Measurements from ENCODE around the gene PRRT2.
"Not testable (repeated sequence)": the region's sequence is repeated elsewhere in the genome, so short reads cannot be mapped to it uniquely, and the experiment has no call there.

Gene PRRT2

DNA sequence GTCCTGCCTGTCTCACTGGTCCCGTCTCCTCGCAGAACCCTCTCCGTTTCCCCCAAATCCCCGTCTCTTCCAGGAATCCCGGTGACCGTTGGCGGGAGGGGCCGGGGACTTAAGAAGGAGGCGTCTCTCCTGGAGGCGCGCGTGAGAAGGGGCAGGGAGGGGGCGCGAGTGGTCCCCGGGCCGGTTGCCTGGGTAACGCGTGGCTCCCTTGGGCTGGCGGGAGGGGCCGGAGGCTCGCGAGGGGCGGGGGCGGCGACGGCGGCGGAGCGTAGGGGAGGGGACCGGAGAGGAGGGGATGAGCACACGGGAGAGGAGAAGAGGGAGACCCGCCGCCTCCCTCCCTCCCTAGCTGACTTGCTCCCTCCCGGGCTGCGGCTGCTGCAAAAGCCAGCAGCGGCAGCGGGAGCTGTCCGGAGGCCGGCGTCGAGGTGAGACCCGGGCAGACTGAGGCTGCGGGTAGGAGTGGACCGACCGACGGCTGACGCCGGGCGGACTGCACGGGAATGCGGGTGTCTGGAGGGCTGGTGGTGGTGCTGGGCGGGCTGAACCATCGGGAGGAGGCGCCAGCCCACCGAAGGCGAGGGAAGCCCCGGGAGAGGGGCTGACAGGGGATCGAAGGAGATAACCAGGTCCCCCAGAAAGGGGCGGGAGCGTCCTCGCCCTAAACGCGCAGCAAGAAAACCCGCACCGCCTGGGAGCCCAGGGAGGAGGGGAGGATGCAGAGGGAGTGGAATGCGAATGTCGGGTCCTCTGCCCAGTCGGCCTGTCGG lies at the start of gene PRRT2:
PRRT2 (plus strand) TSS at position 298 of the 770 bp plus-strand sequence. CDS start 862 bp downstream, outside the sequence.
- in situ Hi-C loops (cut with HindIII; ENCODE audit: low sequenced_read_pairs): no loop called here

DNA sequence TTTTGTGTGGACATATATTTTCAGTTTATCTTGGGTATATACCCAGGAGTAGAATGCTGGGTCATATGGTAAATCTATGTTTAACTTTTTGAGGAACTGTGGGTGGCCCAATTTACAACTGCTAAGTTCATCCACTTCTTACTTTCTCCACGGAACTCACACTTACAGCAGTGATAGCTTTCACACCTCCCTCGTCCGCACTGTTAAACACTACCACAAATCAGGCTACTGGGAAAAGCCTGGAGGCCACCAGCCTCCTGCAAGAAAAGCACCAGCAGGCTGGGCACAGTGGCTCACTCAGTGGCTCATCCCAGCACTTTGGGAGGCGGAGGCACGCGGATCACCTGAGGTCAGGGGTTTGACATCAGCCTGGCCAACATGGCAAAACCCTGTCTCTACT lies 48.7 kb upstream of the PRRT2 start:
- in situ Hi-C loops (cut with HindIII; ENCODE audit: low sequenced_read_pairs): no loop called here

DNA sequence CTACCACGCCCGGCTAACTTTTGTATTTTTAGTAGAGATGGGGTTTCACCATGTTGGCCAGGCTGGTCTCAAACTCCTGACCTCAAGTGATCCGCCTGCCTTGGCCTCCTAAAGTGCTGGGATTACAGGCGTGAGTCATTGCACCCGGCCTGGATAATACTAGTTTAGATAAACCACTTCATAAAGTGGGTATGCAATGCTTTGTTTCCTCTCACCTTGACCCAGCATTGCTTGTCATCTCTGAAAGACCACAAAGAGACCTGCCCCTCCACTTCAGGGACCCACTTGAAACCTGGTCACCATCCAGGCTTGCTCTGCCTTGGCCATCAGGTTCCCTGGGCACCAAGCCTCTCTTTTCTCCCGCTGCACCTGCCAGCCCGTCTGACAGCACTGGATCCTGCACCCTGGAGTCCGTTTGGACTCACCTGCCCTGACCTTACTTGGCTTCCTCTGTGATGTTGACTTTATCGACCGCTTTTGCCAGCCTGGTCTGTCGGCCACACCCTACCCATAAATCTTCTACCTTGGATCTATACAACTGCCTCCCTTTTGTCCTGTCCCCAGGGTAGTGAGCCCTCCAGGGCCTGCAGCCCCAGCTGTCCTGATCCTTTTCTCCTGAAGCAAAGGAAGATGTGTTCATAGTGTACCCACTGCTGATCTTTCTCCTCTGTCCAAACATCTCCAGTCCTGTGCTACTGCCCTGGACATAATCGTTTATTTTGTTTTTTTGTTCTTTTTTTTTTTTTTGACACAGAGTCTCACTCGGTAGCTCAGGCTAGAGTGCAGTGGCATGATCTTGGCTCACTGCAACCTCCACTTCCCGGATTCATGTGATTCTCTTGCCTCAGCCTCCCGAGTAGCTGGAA lies 46.6 kb upstream of the PRRT2 start:
- in situ Hi-C loops (cut with HindIII; ENCODE audit: low sequenced_read_pairs): no loop called here

DNA sequence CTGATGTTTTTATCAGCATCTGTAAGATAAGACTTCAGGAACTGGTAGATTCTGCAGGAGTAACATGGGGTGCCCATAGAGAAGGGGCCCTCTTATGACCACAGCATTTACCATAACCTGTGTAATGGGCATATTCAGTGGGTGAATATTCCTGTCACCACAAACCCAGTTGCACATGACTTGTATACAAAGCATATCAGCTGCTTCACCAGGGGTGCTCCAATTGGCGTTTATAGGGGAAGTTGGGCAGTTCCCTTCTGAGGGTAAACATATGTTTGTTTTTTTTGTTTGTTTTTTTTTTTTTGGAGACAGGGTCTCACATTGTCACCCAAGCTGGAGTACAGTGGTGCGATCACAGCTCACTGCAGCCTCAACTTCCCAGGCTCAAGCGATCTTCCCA lies 45.4 kb upstream of the PRRT2 start:
- in situ Hi-C loops (cut with HindIII; ENCODE audit: low sequenced_read_pairs): no loop called here

DNA sequence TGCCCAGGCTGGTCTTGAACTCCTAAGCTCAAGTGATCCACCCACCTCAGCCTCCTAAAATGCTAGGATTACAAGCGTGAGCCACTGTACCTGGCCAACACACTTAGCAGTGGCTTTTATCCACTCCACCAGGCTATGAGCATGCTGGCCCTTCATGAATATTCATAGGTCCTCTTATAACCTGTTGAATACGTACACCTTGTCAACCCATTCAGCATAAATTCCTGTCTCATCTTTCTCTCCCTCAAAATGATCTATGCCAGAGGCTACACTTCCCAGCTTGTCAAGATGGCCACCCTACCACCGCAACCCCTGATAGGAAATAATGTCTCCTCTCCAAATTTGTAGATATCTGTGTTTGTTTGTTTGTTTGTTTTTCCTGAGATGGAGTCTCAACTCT lies 44.9 kb upstream of the PRRT2 start:
- in situ Hi-C loops (cut with HindIII; ENCODE audit: low sequenced_read_pairs): no loop called here

DNA sequence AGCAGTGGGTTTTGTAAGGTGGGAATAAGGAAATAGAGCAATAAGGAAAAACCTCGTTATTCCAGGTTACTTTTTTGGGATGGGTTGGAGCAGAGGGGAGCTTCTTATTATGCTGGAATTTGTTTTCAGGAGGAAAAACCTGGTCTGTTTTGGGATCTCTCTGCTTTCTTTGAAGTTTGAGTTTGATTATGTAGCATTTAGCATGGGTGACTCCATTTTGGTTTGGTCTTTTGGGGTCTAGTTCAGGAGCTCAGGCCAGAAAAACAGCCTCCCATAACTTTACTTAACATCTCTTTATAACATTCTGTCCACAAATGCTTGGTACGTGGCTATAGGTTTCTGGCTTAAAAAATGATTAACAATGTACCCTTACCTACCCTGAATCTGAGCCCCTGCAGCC lies 42.5 kb upstream of the PRRT2 start:
- in situ Hi-C loops (cut with HindIII; ENCODE audit: low sequenced_read_pairs): no loop called here

DNA sequence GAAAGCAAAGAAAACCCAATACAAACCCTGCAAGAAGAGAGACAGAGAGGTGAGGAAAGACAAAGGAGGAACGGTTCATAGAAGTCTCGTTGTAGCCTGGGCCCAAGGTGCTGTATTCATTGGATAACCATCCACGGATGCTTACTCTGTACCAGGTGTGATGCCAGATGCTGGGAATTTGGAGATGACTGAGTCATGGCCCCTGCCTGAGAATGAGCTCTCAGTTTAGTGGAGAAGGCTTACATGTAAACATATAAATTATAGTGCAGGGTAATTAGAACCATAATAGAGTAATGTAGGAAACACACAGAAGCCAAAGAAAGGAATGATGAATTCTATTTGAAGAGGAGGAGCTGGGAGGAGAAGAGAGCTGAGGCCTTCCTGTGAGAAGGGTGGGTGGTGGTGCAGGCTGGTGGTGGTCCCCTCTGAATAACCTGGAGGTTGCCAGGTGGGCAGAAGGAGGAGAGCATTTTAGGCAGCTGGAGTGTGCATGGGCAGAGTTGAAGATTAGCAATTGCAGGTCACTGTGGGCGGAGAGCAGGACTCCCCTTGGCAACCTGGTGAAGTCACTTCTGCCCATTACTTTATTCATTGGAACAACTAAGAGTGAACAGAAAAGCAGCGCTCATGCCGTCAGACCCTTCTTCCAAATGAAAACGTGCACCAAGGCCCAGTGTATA lies 41.6 kb upstream of the PRRT2 start:
- in situ Hi-C loops (cut with HindIII; ENCODE audit: low sequenced_read_pairs): no loop called here

DNA sequence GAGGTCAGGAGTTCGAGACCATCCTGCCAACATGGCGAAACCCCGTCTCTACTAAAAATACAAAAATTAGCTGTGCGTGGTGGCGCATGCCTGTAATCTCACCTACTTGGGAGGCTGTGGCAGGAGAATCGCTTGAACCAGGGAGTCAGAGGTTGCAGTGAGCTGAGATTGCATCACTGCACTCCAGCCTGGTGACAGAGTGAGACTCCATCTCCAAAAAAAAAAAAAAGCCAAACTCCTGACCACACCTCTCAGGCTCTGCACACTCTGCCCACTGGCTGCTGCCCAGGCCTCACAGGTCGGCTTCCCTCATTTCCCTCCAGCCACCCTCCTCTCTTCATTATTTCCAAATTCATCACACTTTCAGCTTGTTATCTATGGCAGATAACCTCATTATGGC lies 39.7 kb upstream of the PRRT2 start:
- in situ Hi-C loops (cut with HindIII; ENCODE audit: low sequenced_read_pairs): not testable (repeated sequence)

DNA sequence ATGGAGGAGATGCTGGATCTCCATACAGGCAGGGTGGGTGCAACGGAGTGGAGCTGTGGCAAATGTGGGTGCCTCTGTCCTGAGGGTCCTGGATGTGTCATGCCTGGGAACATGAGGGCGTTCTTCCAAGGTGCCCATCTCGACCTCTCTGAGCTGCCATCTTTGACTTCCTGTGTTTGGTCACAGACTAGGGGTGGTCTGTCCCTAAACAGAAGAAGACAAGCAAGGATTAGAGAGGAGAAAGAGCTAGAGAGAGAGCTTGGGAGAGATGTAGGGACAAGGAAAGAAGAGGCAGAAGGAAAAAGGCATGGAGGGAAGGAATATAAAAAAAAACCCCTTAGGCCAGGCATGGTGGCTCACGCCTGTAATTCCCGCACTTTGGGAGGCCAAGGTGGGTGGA lies 37.3 kb upstream of the PRRT2 start:
- in situ Hi-C loops (cut with HindIII; ENCODE audit: low sequenced_read_pairs): no loop called here

DNA sequence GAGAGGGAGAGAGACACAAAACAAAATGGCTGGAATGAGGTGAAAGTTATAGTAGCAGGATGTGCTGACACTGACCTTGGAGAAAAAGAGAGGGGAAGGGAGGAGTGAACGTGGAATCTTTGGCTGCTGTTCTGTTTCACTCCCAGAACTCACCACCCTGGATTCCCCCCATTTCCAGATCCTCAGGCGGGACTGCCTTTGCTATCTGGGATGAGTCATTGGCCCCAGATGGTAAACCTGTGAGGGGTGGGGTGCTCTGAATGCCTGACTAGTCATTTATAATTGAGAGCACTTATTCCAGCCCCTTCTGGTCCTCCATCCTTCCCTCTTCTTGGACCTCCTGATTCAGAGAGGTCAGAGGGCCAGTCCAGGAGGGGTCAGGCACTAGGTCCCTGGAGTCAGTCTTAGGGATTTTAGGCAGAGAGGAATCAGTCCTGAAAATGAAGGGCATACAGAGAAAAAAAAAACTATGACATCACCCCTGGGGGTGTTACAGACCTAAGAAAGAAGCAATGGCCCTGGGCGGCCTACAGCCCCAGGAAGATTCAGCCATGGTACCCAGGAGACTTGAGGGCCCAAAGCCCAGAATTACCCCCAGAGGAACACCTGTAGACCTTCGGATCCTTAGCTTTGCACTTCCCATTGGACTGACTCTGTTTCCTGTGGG lies 36.1 kb upstream of the PRRT2 start:
- in situ Hi-C loops (cut with HindIII; ENCODE audit: low sequenced_read_pairs): no loop called here

DNA sequence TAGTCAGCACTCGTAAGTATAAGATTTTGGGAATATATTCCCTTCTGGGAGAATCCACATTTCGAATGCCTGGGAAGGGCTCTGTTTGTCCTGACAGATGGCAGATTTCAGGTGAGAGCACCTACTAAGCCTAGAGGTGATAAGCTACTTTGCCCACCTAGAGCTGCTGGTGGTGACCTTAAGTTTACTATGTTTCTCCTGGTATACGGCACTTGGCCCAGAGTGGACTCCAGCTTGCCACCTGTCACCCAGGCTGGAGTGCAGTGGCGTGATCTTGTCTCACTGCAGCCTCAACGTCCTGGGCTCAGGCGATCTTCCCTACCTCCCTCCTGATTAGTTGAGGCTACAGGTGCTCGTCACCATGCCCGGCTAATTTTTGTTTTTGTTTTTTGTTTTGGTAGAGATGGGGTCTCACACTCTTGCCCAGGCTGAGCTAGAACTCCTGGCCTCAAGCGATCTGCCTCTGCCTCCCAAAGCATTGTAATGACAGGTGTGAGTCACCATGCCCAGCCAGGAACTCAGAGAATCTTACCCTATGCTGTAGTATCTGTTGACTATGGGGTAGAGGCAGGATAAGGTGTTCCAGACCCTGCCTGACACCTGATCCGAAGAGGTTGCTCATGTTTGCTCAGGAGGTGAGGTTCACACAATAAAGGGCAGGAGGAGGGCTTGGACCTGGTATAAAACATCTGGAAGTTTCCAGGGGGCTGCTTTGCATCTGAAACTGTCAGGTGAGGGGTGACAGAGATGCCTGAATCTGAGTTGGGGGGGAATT lies 34.2 kb upstream of the PRRT2 start, which contains the start of gene ZG16:
ZG16 (plus strand) TSS at position 681 of the 775 bp plus-strand sequence. CDS start 1,011 bp downstream, outside the sequence.
- in situ Hi-C loops (cut with HindIII; ENCODE audit: low sequenced_read_pairs): no loop called here

DNA sequence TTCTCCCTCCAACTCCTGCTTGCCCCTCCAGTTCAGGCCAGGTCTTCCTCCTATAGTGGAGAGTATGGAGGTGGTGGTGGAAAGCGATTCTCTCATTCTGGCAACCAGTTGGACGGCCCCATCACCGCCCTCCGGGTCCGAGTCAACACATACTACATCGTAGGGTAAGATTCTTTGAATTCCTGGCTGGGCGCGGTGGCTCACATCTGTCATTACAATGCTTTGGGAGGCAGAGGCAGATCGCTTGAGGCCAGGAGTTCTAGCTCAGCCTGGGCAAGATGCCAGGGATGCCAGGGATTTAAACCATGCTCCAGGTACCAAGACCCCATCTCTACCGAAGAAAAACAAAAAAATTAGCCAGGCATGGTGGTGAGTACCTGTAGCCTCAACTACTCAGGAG lies 32.5 kb upstream of the PRRT2 start:
- in situ Hi-C loops (cut with HindIII; ENCODE audit: low sequenced_read_pairs): no loop called here

DNA sequence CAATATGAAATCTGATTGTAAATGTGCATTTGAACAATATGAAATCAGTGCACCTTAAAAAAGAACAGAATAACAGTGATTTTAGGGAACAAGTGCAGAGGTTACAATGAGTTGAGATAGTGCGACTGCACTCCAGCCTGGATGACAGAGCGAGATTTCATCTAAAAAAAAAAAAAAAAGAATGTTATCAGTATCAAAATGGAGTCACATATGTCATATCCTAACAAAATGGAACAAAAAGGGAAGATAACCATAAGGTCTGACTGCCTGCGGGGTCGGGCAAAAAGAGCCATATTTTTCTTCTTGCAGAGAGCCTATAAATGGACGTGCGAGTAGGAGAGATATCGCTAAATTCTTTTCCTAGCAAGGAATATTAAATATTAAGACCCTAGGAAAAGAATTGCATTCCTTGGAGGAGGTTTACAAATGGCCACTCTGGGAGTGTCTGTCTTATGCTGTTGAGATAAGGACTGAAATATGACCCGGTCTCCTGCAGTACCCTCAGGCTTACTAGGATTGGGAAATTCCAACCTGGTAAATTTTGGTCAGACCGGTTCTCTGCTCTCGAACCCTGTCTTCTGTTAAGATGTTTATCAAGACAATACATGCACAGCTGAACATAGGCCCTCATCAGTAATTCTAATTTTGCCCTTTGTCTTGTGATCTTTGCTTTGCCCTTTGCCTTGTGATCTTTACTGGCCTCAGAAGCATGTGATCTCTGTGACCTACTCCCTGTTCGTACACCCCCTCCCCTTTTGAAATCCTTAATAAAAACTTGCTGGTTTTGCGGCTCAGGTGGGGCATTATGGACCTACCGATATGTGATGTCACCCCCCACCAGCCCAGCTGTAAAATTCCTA lies 28.7 kb upstream of the PRRT2 start:
- in situ Hi-C loops (cut with HindIII; ENCODE audit: low sequenced_read_pairs): not testable (repeated sequence)

DNA sequence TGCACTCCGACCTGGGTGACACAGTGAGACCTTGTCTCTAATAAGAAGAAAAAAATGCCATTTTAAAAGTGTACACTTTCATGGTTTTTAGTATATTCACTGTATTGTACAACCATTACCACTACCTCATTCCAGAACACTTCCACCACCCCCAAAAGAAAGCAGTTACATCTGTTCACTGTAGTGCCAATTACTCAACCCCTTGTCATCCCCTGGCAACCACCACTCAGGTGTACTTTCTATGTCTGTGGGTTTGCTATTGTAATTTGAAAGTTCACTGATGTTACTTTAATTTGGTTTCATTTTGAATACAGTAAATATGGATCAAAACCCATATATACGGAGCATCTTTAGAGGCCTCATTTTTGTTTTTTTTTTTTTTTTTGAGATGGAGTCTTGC lies 27.8 kb upstream of the PRRT2 start:
- in situ Hi-C loops (cut with HindIII; ENCODE audit: low sequenced_read_pairs): no loop called here

DNA sequence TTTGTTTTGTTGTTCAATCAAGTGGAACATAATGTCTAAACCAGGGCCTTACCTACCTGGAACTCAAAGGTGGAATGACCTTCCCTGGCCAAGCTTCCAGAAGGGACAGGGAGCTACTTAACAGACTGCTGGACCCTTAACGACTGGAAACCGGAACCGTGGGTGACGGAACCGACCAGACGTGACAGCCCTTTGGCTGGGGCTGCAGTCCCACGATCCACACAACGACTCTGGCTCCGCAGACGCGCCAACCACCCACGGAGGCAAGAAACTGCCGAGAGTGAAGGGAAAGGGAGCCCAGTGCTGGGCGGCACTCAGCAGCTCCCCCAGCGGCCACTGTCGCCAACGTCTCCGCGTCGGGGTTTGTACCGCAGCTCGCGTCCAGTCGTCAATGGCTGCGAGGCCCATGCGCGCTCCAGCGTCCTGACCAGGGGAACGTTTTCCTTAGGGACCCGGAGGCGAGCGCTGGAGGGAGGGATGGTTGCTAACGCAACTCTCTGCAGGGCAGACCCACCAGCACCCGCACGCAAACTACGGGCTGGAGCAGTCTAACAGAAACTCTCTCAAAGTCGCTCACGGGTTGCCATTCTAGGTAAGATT lies 27.0 kb upstream of the PRRT2 start:
- in situ Hi-C loops (cut with HindIII; ENCODE audit: low sequenced_read_pairs): no loop called here

DNA sequence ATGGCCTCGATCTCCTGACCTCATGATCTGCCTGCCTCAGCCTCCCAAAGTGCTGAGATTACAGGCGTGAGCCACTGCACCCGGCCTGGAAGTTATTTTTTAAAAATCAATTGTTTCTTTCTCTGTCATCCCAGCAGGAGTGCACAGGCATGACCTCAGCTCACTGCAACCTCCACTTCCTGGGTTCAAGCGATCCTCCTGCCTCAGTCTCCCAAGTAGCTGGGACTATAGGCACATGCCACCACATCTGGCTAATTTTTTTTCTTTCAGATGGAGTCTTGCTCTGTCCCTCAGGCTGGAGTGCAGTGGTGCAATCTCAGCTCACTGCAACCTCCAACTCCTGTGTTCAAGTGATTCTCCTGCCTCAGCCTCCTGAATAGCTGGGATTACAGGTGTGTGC lies 24.8 kb upstream of the PRRT2 start:
- in situ Hi-C loops (cut with HindIII; ENCODE audit: low sequenced_read_pairs): not testable (repeated sequence)

DNA sequence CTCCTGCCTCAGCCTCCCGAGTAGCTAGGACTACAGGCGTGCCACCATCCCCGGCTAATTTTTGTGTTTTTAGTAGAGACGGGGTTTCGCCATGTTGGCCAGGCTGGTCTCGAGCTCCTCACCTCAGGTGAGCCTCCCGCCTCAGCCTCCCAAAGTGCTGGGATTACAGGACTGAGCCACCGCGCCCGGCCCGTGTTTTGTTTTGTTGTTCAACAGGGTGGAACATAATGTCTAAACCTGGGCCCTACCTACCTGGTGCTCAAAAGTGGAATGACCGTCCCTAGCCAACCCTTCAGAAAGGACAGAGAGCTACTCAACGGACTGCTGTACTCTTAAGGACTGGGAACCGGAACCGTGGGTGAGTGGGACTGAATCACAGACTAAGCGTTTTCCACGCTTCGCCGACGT lies 22.2 kb upstream of the PRRT2 start:
- in situ Hi-C loops (cut with HindIII; ENCODE audit: low sequenced_read_pairs): no loop called here

DNA sequence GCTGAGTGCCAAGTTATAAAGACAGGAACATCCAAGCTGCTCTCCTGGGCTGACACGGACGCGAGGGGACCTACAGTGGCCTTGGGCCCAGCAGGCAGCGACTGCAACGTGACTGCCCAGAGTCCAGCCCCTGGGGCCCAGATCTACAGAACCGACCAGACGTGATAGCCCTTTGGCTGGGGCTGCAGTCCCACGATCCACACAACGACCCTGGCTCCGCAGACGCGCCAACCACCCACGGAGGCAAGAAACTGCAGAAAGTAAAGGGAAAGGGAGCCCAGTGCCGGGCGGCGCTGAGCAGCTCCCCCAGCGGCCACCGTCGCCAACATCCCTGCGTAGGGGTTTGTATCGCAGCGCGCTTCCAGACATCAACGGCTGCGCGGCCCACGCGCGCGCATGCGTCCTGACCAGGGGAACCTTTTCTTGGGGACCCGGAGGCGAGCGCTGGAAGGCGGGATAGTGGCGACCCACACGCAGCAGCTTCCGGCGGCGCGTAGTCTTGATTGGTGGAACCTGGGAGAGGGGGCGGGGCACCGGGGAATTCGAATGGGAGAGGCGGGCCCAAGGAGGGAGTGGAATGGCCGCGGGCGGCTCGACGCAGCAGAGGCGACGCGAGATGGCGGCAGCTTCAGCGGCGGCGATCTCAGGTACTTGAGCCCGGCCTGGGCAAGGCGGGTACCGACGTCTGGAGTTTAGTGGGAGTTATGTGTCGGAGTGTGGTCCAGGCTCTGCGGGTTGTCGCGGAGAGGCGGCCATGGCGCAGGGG lies 21.6 kb upstream of the PRRT2 start, which contains the start of gene KIF22:
KIF22 (plus strand) TSS at position 569 of the 766 bp plus-strand sequence; CDS start at position 578, 9 bp downstream.
- in situ Hi-C loops (cut with HindIII; ENCODE audit: low sequenced_read_pairs): no loop called here
